Bronchial epithelial cell (primary cell): Measurements from ENCODE around the gene PDS5A. TPM values are rescaled to one million over a fixed set of nuclear protein-coding genes. Genes with fewer than 3 reads are reported as not detected.
"Not testable (repeated sequence)": the region's sequence is repeated elsewhere in the genome, so short reads cannot be mapped to it uniquely, and the experiment has no call there.

Source experiments
- DNase-seq: peaks from one replicate; pipeline ENCODE4 v3.0.0-alpha.2; 2010; ENCODE audit warnings: low read depth
- FAIRE-seq: peaks from 2 replicates; lab custom pipeline; 2011; peaks lifted over from hg19 to GRCh38; lab: Jason Lieb, UNC
- H3K27me3 ChIP-seq: 2 replicates; pipeline ENCODE4 v1.5.1; 2011; ENCODE audit warnings: low read length; ENCODE audit not compliant: control insufficient read depth, insufficient read depth
- H3K36me3 ChIP-seq: 2 replicates; pipeline ENCODE4 v1.5.1; 2011; ENCODE audit warnings: low read length; ENCODE audit not compliant: control insufficient read depth, insufficient read depth
- H3K4me3 ChIP-seq: 2 replicates; pipeline ENCODE4 v1.5.1; 2011; ENCODE audit warnings: mild to moderate bottlenecking, low read depth, low read length, control low read depth
- CTCF ChIP-seq: IDR thresholded peaks from 2 replicates; pipeline ENCODE4 v1.5.1; 2011; ENCODE audit warnings: mild to moderate bottlenecking, moderate library complexity, low read length, control low read depth, inconsistent platforms; ENCODE audit not compliant: insufficient read depth, severe bottlenecking
- total RNA-seq: library from RNA; depleted of rRNA; stranded (reverse); fragments of >200 nt; gene quantifications from 2 replicates; pipeline ENCODE4 v1.2.1, GENCODE V29; 2014

PDS5A gene
- total RNA-seq, 1 donor from 2014 or later: 51.9 TPM

- no peaks in the 10 kb centered on the region for H3K27me3 ChIP-seq
- no peak overlapping the region for H3K4me3 ChIP-seq
- DNase-seq (no peak), FAIRE-seq (no peak)
- H3K36me3 ChIP-seq: no peaks in the 10 kb centered on the region
- TF ChIP-seq CTCF: no peak
These were observed 23.0 kb upstream of the PDS5A start for GRCh38 chr4:40000711-40001110.

GRCh38 chr4:39998659-39999345 is 21.1 kb upstream of the PDS5A start:
- FAIRE-seq: no peak
- H3K36me3 ChIP-seq: no peaks in the 10 kb centered on the region
- H3K27me3 ChIP-seq: no peaks in the 10 kb centered on the region
- TF ChIP-seq CTCF: no peak
- DNase-seq: no peak
- no peak overlapping the region for H3K4me3 ChIP-seq

GRCh38 chr4:39996811-39997210 is 19.1 kb upstream of the PDS5A start:
- Histone ChIP-seq H3K36me3 (no peaks in the 10 kb centered on the region), H3K4me3 (no peak overlapping the region), H3K27me3 (no peaks in the 10 kb centered on the region)
- DNase-seq: no peak
- no peak for FAIRE-seq
- no peak for TF ChIP-seq CTCF

GRCh38 chr4:39994406-39994805 is 16.7 kb upstream of the PDS5A start:
- no peaks in the 10 kb centered on the region for H3K36me3 ChIP-seq
- no peak for TF ChIP-seq CTCF
- FAIRE-seq (no peak), DNase-seq (no peak)
- no peak overlapping the region for H3K4me3 ChIP-seq
- no peaks in the 10 kb centered on the region for H3K27me3 ChIP-seq

- H3K4me3 ChIP-seq, DNase-seq, H3K27me3 ChIP-seq, H3K36me3 ChIP-seq, FAIRE-seq: not testable (repeated sequence)
These were observed 11.7 kb upstream of the PDS5A start for GRCh38 chr4:39989381-39989780.

GRCh38 chr4:39987485-39987884 is 9.8 kb upstream of the PDS5A start:
- FAIRE-seq (no peak), DNase-seq (no peak)
- no peaks in the 10 kb centered on the region for H3K36me3 ChIP-seq
- TF ChIP-seq CTCF: no peak
- H3K27me3 ChIP-seq: no peaks in the 10 kb centered on the region
- no peak overlapping the region for H3K4me3 ChIP-seq
